ENCODE results near the gene ZNF892.
"Not testable (repeated sequence)": the region's sequence is repeated elsewhere in the genome, so short reads cannot be mapped to it uniquely, and the experiment has no call there.

The ZNF892 gene

DNA sequence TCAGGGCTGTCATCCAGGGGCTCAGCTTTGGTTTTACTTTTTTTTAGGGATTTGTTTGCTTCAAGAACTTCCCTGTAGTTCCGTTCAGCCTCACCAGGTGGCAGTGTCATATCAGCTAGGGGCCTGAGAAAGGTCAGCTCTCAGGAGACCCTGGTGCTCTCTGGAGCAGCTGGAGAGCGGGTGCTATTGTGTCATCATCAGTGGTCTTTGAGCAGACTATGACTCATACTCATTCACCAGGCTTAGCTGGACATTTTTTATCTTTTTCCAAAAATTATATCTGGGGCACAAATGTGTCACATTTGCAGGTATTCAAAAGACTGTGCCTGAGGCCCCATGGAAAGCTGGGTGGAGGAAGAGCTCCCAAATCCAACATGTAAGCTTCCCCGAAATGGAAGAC, 24.4 kb downstream of the ZNF892 start:
- peak; percentile 32 for DNase-seq

DNA sequence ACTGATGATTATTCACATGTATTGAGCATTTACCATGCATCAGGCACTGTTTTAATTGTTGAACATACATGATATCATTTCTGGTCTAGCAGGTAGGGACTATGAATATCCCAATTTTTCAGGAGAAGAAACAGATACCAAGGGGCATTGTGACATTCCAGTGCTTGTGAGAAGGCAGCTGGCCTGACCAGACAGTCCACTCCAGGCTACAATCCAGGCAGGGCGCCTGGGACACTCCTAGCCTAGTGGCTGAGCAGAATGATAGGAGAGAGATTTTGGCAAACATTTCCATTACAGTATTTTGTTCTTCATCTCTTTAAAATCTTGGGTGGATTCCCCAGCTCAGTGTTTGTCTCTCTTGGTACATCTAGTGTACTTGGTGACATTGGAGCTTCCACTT, 24.9 kb downstream of the ZNF892 start:
- DNase-seq = no peak

DNA sequence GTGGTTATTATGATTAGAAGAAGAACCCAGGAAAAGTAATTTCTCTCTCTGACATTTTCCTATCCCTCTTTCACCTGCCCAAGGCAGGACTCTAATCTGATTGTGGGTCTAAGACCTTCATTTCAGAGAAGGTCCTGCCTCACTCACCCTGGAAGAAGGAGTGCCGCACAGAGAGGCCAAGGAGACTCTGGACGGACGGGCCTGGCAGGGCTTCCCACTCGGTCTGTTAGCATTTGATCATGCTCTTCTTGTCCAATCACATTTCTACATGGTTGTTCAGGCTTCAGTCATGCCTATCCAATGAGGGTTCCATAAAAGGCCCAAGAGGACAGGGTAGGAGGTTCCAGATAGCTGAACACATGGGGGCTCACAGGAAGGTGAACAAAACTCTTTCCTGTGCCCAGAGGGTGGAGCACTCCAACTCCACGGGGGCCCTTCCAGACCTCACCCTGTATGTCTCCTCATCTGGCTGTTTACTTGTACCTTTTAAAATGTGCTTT, 27.0 kb downstream of the ZNF892 start:
- DNase-seq = no peak

DNA sequence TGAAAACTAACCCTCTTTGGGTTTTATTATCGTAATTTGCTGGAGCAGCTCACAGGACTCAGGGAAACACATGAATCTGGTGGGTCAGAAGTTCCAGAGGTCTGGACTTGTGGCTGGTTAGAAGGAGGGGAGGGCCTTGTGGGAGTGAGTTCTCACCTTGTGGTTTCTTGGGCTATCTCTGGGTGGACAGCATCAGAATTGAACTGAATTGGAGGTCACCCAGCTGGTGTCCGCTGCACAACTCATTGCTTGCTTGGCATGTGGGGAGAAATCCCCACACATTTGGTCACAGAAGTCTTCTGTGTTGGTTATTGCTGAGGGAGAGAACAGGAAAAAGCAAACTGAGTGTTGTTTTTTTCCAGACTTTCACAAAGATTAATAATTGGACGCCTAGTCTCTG, 27.5 kb downstream of the ZNF892 start:
- DNase-seq = no peak

DNA sequence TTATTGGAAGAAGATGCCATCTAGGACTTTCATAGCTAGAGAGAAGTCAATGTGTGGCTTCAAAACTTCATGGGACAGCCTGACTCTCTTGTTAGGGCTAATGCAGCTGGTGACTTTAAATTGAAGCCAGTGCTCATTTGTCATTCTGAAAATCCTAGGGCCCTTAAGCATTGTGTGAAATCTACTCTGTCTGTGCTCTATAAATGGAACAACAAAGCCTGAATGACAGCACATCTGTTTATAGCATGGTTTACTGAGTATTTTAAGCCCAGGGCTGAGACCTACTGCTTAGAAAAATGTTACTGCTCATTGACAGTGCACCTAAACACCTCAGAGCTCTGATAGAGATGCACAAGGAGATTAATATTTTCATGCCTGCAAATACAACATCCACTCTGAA, 30.8 kb downstream of the ZNF892 start:
- DNase-seq = no peak

DNA sequence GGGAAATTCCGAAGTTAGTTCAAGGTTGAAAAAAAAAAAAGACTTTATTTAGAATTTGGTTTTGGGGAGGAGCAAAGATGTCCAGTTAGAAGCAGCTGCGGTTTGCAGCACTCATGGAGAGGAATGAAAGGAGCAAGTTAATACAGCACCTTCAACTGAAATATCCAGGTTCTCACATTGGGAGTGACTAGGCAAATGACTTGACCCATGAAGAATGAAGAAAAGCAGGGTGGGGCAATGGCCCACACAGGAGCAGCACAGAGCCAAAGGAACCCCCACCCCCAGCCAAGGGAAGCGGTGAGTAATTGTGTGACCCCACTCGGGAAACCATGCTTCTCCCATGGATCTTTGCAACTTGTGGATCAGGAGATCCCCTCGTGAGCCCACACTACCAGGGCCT, 32.8 kb downstream of the ZNF892 start:
- no peak for DNase-seq

DNA sequence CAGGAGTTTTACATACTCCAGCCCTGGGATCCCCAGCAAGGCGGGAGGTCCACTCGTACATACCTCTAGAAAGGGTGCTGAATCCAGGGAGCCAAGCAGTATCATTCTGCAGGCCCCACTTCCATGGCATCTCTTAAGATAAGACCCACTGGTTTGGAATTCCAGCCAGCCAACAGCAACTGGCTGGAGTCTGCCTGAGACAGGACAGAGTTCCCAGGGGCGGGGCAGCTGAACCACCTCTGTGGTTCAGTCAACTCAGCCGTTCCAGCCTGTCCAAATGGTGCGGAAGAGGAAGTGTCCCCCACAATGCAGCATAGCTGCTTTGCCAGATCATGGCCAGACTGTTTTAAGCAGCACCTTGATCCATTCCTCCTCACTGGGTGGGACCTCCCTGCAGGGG, 33.2 kb downstream of the ZNF892 start:
- DNase-seq = no peak

DNA sequence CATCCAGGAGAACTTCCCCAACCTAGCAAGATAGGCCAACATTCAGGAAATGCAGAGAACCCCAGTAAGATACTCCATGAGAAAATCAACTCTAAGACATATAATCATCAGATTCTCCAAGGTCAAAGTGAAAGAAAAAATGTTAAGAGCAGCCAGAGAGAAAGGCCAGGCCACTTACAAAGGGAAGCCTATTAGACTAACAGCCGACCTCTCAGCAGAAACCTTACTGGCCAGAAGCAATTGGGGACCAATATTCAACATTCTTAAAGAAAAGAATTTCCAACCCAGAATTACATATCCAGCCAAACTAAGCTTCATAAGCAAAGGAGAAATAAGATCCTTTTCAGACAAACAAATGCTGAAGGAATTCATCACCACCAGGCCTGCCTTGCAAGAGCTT, 34.8 kb downstream of the ZNF892 start:
- not testable (repeated sequence) for DNase-seq
